Upper lobe of left lung (tissue), 4 donors: Measurements from ENCODE around the gene HOXD13.

Source experiments
- CTCF ChIP-seq, 6 experiments: fragments of 450-650 bp in 4 of 6; fragments of 200-600 bp in 2 of 6; sonication (generic) in 2 of 6; IDR thresholded peaks; one replicate each; pipeline ENCODE4 v1.5.1; 2016 to 2019; ENCODE audit warnings: antibody characterized with exemption in 6 of 6
- EP300 ChIP-seq, 4 donors: sonication (generic); formaldehyde crosslinking; IDR thresholded peaks; one replicate each; pipeline ENCODE4 v1.5.1; 2017; ENCODE audit warnings: antibody characterized with exemption in 4 of 4, control low read depth in 2 of 4
- POLR2A ChIP-seq, 4 donors: fragments of 450-650 bp; IDR thresholded peaks; one replicate each; pipeline ENCODE4 v1.5.1; 2016 to 2017; ENCODE audit warnings: antibody characterized with exemption in 4 of 4, mild to moderate bottlenecking in 2 of 4
- POLR2AphosphoS5 ChIP-seq, 2 donors: sonication (generic); formaldehyde crosslinking; IDR thresholded peaks; one replicate each; pipeline ENCODE4 v1.5.1; 2017; ENCODE audit warnings: antibody characterized with exemption in 2 of 2

GRCh38 chr2:176066645-176067588, 25.6 kb upstream of the HOXD13 start:
- no peak for TF ChIP-seq CTCF (IDR thresholded peaks at IDR 0.05)
- TF ChIP-seq POLR2AphosphoS5 (IDR thresholded peaks at IDR 0.05) = no peak
- no peak for TF ChIP-seq POLR2A (IDR thresholded peaks at IDR 0.05)
- TF ChIP-seq EP300 (IDR thresholded peaks at IDR 0.05) = no peak
